NCI-H1436 treated with DMSO at 0.1 percent for 48 hours (cell line): Measurements from ENCODE around the gene PPP6R2.
"Not testable (repeated sequence)": the region's sequence is repeated elsewhere in the genome, so short reads cannot be mapped to it uniquely, and the experiment has no call there.

Source experiments
- DNase-seq: peaks from one replicate; lab custom pipeline; 2025; lab: John Stamatoyannopoulos, UW

Gene PPP6R2

DNA sequence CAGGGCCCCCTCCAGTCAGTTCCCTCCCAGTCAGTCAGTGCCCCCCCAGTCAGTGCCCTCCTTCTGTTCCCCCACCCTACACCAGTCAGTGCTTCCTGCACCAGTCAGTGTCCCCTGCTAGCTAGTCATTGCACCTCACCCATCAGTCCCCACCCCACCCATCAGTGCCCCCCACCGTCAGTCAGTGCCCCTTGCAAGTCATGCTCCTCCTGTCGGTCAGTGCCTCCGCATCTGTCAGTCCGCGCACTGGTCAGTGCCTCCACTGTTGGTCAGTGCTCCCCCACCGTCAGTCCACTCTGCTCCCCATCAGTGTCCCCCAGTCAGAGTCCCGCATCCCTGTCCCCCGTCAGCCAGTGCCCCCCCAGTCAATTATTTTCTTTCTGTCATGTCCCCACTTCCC is 3.3 kb downstream of the PPP6R2 start:
- no peak for DNase-seq

- no peak for DNase-seq
Measured at GRCh38 chr22:50347157-50347556, 4.0 kb downstream of the PPP6R2 start.

DNA sequence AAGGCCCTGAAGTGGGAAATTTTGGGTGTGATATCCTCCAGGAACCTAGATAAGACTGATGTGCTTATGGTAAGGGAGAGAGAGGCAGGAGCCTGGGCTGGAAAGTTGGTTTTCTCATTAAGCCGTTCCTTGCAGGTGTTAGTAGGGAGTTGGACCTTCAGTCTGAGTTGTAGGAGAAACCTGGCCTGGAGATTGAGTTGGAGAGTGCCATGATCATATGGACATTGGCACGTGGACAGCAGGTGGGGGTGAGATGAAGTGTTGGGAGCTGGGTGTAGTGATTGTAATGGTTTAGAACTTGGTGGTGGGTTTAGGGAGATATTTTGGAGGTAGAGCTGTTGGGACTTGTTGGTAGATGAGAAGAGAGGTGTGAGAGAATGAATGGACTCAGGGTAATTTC is 4.9 kb downstream of the PPP6R2 start:
- no peak for DNase-seq

GRCh38 chr22:50356186-50356585 is 13.1 kb downstream of the PPP6R2 start:
- DNase-seq: no peak

DNA sequence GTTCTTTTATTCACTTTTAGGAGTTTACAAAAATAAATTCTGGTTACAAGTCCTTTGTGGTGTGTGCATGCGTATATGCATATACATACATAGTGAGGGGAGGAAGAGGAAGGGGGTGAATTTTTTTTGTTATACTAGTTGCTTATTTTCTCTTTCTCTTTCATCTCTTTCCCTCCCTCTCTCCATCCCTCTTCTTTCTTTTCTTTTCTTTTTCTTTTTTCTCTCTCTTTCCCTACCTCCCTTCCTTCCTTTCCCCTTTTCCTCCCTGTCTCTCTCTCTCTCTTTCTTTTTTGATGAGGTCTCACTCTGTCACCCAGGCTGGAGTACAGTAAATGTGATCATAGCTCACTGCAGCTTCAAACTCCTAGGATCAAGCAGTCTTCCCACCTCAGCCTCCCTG is 14.1 kb downstream of the PPP6R2 start:
- DNase-seq: no peak

DNA sequence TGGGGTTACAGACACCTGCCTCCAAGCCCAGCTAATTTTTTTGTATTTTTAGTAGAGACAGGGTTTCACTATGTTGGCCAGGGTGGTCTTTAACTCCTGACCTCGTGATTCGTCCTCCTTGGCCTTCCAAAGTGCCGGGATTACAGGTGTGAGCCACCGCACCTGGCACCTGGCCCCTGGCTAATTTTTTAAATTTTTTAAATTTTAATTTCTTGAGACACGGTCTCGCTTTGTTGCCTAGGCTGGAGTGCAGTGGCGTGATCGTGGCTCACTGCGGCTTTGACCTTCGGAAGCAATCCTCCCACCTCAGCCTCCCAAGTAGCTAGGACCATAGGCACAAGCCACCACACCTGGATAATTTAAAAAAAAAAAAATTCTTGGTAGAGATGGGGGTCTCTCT is 14.6 kb downstream of the PPP6R2 start:
- DNase-seq: no peak

DNA sequence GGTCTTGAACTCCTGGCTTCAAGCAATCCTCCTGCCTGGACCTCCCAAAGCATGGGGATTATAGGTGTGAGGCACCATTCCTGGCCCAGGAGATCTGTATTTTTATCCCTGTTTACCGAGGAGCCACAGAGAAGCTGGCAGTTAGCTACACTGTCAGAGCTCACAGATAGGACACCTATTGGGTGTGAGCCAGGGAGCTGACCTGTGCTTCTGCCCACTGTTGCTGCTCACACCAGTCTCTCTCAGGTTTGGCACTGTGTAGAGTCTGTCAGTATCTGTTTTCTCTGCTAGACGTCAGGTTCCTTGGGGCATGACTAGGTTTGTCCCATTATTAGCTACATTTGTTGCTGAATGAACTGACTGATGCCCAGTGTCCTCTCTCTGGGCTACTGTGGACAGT is 17.5 kb downstream of the PPP6R2 start:
- DNase-seq: no peak

- no peak for DNase-seq
Measured at GRCh38 chr22:50361222-50361621, 18.1 kb downstream of the PPP6R2 start.

DNA sequence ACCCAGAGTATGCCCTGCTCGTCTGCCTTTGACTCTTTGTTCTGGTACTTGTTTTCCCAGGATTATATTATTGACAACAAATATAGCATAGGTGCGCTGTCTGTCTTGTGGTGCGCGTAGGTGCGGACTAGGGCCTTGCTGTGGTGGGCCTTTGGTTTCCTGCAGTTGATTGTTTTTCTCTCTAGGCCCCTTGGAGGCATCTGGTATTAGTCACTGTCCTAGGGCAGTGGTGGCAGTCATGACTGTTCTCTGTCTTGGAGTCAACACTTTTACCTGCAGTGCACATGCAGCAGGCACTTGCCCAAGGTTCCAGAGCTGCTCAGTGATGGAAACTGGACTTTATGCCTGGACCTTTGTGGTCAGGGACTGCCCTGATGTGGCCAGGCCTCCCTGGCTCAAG is 18.6 kb downstream of the PPP6R2 start:
- no peak for DNase-seq

DNA sequence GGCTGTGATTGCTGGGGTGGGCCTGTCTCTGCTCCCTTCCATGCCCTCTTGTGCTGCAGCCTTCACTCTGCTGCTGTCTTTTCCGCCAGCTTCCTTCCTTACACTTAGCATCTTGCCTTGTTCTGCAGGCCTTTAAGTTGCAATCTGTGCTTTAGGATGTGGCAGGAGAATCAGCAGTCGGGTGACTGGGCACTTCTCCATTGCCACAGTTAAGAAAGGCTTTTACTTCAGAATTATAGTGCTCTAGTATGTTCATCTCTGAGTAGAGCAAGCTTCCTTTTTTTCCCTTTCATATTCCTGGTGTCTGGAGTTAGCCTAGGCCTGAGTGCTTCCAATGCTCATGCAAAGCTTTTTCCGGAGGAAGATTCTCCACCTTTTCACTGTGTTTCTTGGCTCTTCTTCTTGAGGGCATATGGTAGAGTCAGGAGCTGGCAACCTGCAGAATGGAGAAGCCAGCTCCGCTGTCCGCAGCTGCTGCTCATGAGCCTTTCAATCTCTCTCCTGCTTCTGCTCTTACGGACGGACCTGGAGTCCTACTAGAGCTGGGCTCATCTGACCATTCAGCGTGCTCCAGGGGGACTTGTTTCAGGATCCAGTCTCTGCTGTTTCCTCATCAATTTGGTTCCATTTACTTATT is 20.2 kb downstream of the PPP6R2 start:
- no peak for DNase-seq

DNA sequence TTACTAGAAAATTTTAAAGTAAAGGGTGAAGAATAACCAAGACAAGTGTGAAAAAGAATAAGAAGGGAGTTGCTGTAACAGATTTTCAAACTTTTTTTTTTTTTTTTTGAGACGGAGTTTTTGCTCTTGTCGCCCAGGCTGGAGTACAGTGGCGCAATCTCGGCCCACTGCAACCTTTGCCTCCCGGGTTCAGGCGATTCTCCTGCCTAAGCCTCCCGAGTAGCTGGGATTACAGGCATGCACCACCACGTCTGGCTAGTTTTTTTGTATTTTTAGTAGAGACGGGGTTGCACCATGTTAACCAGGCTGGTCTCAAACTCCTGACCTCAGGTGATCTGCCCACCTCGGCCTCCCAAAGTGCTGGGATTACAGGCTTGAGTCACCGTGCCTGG is 20.7 kb downstream of the PPP6R2 start:
- not testable (repeated sequence) for DNase-seq

GRCh38 chr22:50367778-50368500 is 24.8 kb downstream of the PPP6R2 start:
- no peak for DNase-seq

GRCh38 chr22:50371101-50371648 is 28.0 kb downstream of the PPP6R2 start:
- no peak for DNase-seq

DNA sequence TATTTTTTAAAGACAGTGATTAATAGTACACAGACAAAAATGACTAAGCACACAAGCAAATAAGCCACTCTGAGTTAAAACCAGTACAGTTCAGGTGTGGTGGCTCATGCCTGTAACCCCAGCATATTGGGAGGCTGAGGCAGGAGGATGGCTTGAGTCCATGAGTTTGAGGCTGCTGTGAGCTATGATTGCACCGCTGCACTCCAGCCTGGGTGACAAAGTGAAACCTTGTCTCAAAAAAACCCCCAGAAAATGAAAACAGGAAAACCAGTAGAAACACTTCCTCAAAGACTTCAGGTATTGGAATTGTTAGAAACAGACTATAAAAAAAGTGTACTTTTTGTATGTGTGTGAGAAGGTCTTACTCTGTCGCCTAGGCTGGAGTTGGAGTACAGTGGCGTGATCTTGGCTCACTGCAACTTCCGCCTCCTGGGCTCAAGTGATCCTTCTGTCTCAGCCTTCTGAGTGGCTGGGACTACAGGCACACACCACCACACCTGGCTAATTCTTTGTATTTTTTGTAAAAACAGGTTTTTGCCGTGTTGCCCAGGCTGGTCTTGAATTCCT is 33.0 kb downstream of the PPP6R2 start:
- DNase-seq: no peak

DNA sequence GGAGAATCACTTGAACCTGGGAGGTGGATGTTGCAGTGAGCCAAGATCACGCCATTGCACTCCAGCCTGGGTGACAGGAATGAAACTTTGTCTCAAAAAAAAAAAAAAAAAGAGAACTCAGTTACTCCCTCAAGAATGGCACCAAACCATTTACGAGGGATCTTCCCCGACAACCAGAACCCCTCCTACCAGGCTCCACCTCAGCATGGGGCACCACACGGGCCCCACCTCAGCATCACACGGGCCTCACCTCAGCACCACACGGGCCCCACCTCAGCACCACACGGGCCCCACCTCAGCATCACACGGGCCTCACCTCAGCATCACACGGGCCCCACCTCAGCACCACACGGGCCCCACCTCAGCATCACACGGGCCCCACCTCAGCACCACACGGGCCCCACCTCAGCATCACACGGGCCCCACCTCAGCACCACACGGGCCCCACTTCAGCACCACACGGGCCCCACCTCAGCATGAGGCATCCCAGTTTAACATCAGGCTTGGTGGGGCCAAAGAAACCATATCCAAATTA is 38.0 kb downstream of the PPP6R2 start:
- not testable (repeated sequence) for DNase-seq

DNA sequence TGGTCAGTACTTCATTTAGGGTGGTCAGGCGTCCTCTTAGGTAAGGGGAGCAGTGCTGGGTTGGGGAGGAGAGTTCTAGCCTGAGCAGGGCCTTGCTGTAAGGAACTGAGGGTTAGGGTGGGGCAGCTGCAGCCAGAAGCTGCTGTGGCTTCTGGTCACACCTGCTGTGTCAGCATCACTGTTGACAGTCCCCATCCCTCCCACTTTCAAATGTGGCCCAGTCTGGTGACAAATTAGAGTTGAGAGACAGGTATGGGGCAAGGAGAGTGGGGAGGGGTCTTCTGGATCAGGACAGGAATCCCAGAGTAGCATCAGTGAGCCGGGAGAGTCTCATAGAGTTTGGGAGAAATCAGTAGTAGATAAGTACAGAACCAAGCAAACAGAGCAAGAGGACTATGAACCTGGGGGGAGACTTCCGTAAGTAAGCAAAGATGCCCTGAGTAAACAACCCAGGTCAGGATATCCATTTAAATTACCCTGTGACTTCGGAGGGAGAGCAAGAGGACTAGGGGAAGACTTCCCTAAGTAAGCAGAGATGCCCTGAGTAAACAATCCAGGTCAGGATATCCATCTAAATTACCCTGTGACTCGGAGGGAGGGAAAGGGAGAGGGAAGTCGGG is 53.7 kb downstream of the PPP6R2 start:
- DNase-seq: no peak

DNA sequence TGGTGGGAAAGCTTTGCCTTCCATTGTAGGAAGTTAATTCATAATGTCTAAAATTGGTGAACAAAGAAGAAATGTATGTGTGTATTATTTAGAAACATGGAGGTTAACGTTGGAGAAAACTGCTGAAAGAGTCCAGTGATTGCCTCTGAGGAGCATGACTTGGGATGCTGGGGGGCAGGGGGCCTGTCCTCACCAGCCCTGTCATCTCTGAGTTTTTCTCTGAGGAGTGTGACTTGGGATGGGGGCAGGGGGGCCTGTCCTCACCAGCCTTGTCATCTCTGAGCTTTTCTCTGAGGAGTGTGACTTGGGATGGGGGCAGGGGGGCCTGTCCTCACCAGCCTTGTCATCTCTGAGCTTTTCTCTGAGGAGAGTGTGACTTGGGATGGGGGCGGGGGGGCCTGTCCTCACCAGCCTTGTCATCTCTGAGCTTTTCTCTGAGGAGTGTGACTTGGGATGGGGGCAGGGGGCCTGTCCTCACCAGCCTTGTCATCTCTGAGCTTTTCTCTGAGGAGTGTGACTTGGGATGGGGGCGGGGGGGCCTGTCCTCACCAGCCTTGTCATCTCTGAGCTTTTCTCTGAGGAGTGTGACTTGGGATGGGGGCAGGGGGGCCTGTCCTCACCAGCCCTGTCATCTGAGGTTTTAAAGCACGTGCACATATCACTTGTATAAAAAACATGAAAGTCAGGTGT is 54.4 kb downstream of the PPP6R2 start:
- DNase-seq: not testable (repeated sequence)

DNA sequence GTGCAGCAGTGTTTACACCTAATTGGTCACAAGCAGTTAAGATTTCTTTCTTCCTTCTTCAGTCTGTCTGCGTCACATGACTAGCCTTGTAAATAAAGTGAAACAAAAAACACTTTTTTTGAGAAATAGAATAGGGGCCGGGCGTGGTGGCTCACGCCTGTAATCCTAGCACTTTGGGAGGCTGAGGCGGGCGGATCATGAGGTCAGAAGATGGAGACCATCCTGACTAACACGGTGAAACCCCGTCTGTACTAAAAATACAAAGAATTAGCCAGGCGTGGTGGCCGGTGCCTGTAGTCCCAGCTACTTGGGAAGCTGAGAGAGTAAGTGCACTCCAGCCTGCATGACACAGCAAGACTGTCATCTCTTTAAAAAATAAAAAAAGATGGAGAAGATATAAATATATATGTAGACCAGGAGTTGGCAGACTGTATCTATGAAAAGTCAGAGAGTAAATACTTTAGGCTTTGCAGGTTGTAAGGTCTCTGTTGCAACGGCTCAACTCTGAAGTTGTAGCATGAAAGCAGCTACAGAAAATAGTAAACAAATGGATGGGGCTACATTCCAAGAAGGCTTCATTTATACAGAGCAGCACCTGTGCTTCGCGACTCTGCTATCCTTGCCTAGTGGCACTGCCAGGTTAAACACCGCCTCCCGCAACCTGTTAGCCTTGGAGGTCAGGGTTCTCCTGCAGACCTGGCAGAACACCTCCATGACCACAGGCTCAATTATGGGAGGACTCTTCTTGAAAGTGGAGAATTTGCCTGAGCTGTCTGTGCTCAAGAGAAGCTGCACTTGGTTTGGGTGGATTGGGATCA is 55.9 kb downstream of the PPP6R2 start:
- DNase-seq: no peak

DNA sequence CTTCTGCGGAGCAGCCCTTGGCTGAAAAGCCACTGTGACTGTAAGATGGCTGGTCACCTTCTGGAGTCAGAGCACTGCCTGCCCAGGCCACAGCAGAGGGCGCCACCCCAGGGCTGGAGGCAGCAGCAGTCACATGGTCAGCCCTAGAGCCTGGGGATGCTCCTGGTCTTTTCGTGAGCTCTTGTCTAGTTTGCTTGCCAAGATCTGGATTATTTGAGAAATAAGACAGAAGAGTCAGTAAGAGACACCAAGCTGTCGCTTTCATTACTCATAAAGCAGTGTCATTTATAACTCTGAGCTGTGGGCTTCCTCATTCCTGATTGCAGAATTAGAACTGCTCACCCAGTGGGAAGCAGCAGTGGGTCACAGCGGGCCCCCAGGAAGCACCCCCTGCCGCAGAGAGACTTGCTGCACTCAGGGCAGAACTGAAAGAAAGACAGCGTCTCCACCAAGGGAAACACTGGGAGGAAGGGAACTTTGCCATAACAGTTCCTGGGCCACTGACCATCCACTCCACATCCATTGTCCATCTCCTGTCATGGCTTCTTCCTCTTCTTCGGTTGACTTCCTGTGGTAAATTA is 56.7 kb downstream of the PPP6R2 start:
- DNase-seq: no peak

- no peak for DNase-seq
Measured at GRCh38 chr22:50400406-50400805, 57.3 kb downstream of the PPP6R2 start.

DNA sequence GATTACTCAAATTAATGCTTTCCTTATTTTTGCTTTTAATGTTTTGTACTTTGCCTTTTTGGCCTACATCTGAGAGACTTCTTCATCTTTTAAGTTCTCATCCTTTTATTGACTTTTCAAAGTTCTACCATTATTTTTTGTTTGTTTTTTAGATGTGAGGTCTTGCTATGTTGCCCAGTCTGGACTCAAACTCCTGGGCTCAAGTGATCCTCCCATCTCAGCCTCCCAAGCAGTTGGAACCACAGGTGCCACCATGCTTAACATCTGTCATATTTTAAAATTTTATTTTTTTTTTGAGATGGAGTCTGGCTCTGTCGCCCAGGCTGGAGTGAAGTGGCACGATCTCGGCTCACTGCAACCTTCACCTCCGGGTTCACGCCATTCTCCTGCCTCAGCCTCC is 57.8 kb downstream of the PPP6R2 start:
- no peak for DNase-seq
